Effector CD4-positive, alpha-beta T cell (primary cell): ENCODE data around the gene AKT1.

Experiments used
- DNase-seq: peaks from one replicate; pipeline ENCODE4 v3.0.0-alpha.2; 2020

AKT1 gene

GRCh38 chr14:104771374-104771773, 24.2 kb downstream of the AKT1 start:
- DNase-seq, result no peak

DNA sequence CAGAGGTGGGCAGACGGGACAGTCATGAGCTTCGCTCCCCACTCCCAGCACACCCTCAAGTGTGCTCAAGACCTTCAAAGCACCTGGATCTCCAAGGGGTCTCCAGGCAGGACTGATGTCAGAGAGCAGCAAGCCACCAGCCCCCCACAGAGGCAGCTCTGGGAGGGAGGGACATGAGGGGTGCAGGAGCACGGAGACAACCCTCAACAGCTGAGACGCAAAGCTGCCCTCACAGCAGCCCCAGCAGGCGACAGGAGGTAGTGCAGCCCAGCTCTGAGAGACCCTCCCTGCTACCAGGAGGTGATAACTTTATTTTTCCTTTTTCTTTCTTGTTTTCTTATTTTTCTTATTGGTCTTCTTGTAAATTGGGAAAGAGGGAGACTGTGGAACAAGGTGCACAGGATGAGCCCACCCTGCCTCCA, 24.7 kb downstream of the AKT1 start:
- DNase-seq, result no peak

DNA sequence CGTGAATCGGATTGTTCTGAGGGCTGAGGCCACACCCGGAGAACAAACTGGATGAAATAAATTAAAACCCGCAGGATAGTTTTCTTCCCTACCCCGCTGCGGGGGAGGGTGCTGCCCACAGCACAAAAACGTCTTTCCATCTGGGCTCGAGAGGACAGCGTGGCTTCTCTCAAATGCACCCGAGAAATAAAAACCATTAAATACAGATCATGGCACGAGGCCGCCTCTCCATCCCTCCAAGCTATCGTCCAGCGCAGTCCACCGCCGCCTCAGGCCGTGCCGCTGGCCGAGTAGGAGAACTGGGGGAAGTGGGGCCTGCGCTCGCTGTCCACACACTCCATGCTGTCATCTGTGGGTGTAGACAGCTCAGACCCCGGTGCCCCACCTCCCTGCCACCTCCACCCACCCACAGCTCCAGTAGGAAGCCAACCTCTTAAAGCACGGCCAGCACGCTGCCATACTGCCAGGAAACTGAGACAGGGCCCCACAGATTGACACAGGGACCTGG, 25.4 kb downstream of the AKT1 start:
- no peak for DNase-seq

- no peak for DNase-seq
Measured at GRCh38 chr14:104769324-104770071, 26.1 kb downstream of the AKT1 start.

DNA sequence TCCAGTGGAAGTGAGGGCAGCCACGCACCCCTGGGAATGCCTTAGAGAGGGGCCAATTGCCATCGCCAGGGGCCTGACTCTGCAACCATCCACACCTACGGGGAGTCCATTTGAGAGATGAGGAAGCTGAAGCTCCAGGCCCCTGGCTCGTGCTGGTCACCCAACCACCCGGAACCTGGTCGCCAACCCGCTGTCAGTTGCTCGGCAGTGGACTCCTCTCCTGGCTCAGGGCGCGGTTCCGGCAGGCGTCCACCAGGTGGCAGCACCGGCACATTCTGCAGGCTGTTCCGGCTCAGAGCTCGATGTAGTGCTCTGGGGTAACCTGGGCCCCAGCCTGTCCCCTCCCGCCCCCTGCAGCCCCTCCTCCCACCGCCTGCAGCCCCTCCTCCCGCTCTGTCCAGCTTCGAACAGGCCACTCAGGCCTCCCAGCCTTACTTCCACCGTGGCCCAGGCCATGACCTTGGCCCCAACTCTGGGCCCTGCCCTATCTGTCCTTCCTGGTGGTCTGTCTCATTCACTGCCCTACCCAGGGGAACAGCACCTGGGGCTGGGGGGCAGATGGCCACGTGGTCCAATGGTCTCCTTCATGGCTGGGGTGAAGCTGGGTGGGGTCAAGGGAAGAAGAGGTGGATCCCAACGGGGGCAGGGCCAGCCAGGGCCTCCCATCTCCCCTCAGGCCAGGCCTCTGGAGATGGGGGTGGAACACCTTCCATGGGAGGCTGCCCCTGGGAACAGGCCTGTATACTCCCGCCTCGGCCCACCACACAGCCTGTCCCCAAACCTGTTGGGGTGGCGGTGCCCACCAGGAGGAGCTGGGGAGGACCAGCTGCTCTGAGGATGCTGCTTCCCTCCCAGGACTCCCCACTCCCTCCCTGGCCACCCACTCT, 26.9 kb downstream of the AKT1 start:
- peak; percentile 89 for DNase-seq

DNA sequence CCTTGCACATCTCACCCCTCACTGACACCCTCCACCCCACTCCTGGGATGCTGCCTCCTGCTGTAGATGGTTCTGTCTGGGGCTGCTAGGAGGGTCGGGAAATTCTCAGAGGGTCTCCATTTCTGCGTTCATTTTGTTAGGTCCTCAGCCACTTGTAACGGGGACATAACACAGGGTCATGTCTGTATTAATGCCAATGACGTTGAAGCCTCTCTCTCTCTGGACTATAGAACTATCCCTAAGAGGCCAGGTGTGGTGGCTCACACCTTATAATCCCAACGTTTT, 28.0 kb downstream of the AKT1 start:
- no peak for DNase-seq

GRCh38 chr14:104766863-104767633, 28.5 kb downstream of the AKT1 start:
- DNase-seq, result no peak

- DNase-seq, result no peak
Measured at GRCh38 chr14:104766256-104766862, 29.2 kb downstream of the AKT1 start.

DNA sequence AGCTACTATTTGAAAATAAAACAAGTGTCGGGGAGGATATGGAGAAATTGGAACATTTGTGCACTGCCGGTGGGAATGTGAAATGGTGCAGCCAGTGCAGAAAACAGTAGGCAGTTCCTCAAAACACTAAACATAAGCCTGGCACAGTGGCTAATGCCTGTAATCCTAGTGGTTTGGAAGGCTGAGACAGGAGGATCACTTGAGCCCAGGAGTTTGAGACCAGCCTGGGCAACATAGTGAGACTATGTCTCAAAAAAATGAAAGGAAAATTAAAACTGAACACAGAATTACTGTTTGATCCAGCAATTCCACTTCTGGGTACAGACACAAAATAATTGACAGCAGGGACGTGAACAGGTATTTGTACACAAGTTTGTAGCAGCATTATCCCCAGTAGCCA, 30.0 kb downstream of the AKT1 start:
- DNase-seq, result no peak

DNA sequence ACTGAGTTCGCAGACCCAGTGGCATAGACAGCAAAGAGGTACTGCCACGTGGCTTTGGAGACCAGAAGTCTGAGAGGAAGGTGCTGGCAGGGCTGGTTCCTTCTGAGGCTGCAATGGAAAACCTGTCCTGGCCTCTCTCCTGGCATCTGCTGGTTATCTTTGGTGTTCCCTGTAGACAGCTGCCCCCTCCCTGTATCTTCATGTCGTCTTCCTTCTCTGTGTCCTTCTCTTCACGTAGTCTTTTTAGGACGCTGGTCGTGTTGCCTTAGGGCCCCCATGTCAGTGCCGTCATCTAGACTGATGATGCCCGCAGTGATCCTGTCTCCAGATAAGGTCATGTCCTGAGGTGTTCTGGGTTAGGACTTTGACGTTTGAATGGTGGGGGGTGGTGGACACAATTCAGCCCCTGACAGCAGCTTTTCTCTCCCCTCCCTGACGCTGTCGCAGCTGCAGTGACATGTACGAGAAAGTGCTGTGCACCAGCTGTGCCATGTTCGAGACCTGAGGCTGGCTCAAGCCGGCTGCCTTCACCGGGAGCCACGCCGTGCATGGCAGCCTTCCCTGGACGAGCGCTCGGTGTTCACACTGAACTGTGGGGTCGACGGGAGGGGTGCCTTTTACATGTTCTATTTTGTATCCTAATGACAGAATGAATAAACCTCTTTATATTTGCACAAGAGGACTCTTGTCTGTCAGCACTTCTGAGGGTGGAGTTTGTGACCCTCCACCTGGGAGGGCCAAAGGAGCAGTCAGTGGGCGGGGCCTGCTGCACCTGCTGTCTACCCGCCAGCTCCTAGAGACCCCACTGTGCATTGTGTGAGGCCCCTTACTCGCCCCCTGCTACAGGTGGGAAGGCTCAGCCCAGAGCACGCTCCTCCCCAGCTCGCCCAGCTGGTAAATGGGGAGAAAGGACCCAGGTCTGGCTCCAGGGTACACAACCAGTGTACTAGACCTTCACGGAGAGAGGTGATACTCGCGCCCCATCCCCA, 36.3 kb downstream of the AKT1 start:
- no peak for DNase-seq

DNA sequence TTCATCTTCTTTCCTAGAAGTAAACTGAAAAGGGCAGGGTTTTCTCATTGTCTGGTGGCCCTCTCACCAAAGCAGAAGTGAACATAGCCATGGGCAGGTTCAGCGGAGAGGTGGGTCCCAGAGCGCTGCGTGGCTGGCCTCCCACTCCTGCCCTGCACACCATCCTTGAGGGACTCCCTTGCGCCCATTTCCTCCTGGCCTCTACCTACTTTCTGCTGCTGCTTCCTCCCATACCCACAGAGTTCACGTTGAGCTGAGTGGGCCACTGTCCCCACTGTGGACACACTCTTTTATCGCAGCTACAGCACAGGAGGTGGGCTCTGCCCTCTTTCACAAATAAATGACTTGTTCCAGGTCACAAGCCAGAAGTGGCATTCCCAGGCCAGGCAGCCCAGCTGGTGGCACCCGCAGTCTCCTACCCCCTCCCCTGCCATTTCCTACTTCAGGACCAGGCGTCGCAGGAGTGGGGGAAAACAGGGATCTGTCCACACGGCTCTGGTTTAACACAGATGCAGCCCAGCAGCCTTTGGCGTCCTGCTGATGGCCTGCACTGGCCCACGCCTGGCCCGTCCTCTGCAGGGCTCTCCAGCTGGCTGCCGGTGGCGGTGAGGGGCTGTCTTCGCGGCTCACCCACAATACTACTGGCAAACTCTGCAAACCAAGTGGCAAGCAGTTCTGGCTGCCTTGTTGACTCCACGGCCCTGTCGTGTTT, 37.7 kb downstream of the AKT1 start:
- DNase-seq, result no peak

DNA sequence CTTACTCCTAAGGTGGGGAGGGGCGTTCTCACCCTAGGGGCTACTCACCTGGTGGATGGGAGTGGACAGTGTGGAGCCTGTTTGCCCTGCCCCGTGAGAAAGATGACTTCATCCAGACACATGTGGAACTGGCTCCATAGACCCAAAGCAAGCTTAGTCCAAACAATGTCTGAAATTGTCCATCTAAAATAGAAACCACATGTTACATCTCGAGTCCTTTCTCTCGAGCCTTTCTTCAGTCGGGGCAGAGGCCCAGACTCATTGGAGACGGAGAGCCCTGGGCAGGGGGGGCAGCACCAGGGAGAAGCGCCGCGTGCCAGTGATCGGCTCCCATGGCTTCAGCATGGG, 38.3 kb downstream of the AKT1 start:
- DNase-seq, result no peak

DNA sequence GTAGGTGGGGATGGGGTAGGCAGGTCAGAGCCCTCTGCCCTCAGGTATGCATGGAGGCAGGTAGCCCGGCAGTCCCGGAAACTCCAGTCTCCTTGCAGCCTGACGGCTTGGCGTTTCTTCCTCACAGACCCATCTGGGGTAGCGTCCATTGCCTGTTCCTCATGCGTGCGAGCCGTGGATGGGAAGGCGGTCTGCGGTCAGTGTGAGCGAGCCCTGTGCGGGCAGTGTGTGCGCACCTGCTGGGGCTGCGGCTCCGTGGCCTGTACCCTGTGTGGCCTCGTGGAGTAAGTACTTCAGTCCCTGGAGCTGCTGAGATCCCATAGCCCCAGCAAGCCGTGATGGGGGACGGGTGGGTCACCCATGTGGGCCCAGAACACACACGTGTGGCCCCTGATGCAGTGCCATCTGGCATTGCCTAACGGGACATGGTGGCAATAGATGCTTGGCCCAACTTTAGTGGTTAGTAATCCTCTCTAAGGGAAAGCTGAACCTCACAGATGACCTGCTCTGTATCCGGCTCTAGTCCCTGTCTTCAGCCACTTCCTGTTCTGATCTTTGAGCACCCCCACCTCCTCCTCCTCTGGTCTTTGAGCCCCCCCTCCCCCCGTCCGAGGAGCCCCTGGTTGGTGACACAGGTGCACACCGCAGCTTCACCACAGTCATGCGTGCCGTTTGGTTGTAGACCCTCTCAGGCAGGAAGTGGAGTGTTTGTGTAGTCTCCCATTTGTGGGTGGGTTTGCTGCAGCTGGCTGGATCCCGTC, 38.9 kb downstream of the AKT1 start:
- no peak for DNase-seq

GRCh38 chr14:104755621-104756020, 39.9 kb downstream of the AKT1 start:
- no peak for DNase-seq

DNA sequence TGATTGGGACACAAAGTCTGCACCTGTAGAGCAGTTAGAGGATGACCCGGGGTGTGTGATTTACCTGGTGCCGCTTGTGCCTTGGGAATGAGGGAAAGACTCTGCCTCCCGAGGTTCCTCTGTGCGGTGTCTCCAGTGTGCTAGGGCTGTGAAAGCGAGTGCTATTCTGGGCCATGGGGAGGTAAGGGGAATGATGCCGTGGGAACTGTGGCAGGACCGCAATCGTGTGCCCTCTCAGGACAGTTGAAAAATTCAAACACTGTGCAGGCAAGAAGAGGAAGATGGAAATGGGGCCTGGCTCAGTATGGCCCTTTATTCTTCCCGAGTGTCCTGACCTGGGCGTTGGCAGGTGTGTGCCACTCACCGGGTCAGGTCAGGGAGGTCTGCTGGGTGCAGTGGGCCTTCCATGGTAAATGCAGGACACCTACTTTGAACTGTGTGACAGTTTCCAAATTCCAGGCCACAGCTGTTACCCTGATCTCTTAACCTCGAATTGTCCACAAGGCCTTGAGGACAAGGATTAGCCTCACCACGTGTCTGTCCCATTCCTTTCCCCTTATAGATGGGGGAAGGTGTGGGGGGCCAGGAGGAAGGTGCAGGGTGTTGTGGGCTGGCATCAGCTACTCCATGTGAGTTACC, 41.2 kb downstream of the AKT1 start:
- DNase-seq, result no peak

GRCh38 chr14:104753528-104754212, 41.9 kb downstream of the AKT1 start:
- DNase-seq, result no peak

DNA sequence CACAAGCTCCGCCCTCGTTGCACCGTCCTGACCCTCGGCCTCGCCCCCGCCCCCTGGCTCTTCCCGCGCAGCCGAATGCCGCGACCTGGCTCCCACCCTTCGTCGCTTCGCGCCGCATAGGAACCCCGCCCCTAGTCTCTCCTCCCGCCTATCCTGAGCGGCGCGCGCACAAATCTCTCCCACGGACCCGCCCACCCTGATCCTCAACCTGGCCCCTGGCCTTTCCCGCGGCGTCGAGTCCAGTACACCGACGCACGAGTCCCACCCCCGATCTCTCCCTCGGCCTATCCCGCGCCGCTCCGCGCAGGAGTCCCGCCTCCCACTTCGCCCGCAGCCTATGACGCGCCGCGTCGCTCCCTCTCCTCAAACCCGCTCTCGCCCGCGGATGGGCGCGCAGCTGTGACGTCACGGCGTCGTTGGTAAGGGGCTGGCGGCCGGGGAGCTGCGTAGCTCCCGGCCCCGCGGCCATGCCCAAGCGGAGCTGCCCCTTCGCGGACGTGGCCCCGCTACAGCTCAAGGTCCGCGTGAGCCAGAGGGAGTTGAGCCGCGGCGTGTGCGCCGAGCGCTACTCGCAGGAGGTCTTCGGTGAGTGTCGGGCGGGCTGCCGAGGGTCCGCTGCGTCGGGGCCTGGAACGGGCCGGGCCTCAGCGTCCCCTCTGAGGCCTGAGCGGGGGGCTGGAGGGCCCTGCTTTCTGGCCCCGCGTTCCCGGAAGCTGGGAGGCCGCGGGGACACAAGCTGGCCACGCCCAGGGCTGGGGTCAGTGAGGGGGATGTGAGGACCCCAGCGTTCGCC, 42.6 kb downstream of the AKT1 start, which contains the start of gene SIVA1:
Gene SIVA1 (plus strand): TSS at position 413 of the 793 bp plus-strand sequence. CDS start 55 bp downstream, at position 468.
- peak; percentile 99 for DNase-seq

GRCh38 chr14:104752423-104752734, 43.2 kb downstream of the AKT1 start:
- no peak for DNase-seq
